Epithelial cell of esophagus (primary cell): ENCODE results near the gene ADARB2.

ENCODE experiments used
- DNase-seq: peaks from one replicate; pipeline ENCODE4 v3.0.0; 2010; ENCODE audit warnings: low read depth
- H3K4me3 ChIP-seq: 2 replicates; pipeline ENCODE4 v1.5.1; 2011; ENCODE audit warnings: mild to moderate bottlenecking, low read length, control low read depth
- TF ChIP-seq, protein P1 (sequence below): IDR thresholded peaks from 2 replicates; pipeline ENCODE4 v1.5.1; 2011; ENCODE audit warnings: low read depth, mild to moderate bottlenecking, low read length, control low read depth, inconsistent platforms; ENCODE audit not compliant: insufficient read depth; ENCODE audit errors: missing control alignments

The ADARB2 gene

DNA sequence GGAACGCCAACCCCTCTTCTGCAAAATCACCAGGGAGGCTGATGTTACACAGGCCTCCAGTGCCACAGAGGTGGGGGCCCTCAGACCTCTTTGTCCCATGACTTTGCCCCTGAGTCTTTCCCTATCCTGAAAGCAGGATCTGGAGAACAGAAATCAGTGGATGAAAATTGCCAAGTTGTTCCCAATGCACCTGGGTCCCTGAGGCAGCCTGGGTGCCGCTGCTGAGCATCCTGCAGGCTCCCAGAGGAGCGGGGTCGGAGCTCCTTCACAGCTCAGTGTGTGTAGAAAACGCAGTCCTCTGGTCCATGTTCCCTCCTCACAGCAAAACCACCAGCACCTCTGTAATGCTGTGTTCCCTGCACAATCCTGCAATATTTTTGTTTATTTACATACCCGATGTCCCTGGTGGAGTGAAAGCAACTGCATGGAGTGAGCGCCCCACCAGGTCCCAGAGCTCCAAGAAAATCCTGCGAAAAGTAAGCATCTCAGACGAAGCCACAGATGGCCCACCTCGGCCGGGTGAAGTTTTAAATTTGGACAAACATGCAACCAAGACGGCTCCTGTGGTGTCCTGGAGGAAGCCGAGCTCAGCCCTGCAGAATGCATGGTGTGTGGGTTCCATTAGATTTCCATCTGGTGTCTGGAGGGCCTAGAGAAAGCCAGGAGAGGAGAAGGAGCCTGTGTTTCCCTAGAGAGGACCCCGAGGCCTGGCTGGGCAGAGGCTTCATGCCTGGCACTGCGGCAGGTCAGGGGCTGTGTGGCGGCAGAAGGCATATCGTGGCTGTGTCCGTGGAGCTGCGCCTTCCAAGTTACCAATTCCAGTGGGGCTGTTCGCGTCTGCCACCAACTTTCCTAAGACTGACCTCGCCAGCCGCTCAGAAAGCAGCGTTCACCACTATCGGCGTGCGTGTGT lies 445.9 kb downstream of the ADARB2 start:
- no peak for DNase-seq
- TF ChIP-seq, protein P1, sequence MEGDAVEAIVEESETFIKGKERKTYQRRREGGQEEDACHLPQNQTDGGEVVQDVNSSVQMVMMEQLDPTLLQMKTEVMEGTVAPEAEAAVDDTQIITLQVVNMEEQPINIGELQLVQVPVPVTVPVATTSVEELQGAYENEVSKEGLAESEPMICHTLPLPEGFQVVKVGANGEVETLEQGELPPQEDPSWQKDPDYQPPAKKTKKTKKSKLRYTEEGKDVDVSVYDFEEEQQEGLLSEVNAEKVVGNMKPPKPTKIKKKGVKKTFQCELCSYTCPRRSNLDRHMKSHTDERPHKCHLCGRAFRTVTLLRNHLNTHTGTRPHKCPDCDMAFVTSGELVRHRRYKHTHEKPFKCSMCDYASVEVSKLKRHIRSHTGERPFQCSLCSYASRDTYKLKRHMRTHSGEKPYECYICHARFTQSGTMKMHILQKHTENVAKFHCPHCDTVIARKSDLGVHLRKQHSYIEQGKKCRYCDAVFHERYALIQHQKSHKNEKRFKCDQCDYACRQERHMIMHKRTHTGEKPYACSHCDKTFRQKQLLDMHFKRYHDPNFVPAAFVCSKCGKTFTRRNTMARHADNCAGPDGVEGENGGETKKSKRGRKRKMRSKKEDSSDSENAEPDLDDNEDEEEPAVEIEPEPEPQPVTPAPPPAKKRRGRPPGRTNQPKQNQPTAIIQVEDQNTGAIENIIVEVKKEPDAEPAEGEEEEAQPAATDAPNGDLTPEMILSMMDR = no peak
- H3K4me3 ChIP-seq = no peak overlapping the region

DNA sequence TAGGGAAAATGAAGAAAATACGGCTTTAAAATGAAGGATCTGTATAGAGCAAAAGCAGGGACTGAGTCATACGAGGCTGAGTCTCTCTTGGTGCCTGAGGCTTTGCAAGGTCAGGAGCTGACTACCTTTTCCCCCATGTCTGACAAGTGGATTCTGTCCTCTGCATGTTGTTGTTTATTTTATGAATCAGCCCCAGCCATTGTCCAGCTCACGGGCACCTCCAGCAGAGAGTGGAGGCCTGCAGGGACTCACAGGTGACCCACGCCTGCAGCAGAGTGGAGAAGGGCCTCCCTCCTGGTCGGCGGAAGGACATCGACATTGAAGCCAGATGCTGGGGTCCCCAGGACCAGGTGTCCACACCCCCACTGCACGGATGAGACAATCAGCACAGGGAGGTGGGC lies 447.3 kb downstream of the ADARB2 start:
- DNase-seq = peak; percentile 93
- TF ChIP-seq, protein P1 = no peak

DNA sequence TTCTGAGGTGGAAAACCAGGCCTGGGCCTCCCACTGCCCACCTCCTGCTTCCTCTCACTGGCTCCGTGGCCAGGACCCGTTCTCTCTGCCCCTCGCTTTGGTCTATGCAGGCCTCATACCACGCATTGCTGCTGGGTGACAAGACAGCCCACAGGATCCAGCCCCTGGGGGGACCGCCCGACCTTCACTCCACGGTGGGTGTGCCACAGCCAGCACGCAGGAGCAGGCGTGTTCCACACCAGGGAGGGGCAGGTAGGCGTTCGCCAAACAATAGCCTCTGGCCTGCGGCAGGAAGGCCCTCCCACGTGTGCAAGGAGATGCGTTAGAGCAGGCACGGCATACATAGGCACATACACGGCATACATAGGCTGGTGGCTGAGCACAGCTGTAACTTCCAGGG lies 447.7 kb downstream of the ADARB2 start:
- TF ChIP-seq, protein P1 = no peak
- DNase-seq = peak; percentile 92
- no peak overlapping the region for H3K4me3 ChIP-seq

More for the DNA sequence above, 447.3 kb downstream of the ADARB2 start:
- no peak overlapping the region for H3K4me3 ChIP-seq

DNA sequence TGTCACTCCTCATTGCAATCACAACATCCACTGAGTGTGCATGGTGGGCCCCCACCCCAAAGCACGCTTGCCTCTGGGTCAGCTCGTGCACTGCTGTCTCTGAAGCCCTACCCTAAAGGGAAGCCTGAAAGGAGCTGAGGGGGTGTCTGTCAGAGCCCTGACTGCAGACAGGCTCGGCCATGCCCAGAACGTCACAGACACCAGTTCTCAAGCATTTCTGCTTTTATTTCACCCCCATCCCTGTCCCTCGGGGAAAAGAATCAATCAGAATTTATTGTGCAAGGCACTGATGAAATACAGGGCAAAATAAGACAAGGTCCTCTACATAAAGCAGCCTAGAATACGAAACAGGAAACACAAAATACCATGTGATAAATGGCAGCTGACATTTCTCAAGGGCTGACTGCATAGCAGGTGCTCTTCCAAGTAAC lies 449.3 kb downstream of the ADARB2 start:
- TF ChIP-seq, protein P1 = no peak
- peak; percentile 88 for DNase-seq
- no peak overlapping the region for H3K4me3 ChIP-seq

DNA sequence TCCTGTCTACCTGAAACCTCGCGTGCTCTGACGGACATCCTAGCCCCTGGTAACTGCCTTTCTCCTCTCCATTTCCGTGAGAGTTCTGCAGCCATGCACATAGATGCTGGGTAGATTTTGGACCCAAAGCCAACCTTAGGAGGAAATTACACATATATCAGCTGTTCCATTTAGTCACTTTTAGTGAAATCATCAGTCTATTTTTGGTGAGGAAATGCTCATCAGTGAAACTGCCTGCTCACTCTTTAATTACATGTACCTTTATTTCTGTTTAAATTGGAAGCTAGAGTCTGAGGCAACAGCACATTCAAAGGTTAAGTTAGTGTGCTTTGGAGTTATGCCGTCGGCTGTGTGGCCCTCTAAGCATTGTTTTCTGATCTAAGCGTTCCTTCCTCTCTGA lies 449.8 kb downstream of the ADARB2 start:
- TF ChIP-seq, protein P1 = no peak
- H3K4me3 ChIP-seq = no peak overlapping the region
- DNase-seq = peak; percentile 71

DNA sequence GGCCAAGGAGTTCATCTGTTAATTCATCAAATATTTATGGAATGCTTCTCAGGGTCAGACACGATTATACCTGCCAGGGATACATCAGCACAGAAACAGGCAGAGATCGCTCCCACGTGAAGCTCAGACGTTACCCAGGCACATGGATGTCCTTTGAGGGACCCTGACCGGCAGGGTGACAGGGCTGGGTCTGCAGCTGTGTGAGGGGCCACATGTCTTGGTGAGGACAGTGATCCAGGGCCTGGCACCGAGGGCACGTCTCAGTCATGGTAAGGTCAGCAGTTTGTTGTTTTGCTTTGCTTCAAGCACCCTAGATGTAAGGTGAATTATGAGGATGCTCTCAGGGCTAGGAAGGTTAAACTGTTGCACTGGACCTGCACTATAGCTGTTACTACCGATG lies 453.2 kb downstream of the ADARB2 start:
- no peak overlapping the region for H3K4me3 ChIP-seq
- DNase-seq = no peak
- TF ChIP-seq, protein P1 = no peak
